SW480 (cell line): ENCODE measurements around the gene ACTL6B.
A peak's percentile ranks its signal among the peaks of the same experiment; 100 is the strongest.

ENCODE experiments used
- DNase-seq: peaks from one replicate; pipeline ENCODE4 v3.0.0-alpha.2; 2016; ENCODE audit warnings: low spot score

The ACTL6B gene

DNA sequence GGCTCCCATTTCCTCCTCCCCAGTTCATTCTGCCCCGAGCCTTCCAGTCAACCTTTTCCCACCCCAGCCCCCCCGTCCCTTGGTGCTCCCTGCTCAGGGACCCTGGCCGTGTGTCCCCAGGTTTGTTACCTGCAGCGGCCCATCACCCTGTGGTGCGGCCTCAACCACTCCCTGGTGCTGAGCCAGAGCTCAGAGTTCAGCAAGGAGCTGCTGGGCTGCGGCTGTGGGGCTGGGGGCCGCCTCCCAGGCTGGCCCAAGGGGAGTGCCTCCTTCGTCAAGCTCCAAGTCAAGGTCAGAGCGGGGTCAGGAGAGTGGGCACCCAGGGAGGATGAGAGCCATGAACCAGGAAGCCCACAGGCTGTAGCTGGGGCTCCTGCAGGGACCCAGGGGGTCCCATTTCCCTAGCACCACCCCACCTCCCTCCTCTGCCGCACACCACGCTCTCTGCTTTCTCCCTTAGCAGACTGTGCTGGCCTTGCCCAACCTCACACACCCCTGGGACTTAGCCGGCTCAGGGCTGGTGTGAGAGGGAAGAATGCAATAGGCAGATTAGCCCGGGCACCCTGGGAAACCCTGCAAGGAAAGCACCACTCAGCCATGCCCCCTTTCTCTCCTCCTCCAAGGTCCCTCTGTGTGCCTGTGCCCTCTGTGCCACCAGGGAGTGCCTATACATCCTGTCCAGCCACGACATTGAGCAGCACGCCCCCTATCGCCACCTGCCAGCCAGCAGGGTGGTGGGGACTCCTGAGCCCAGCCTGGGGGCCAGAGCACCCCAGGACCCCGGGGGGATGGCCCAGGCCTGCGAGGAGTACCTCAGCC lies 56.1 kb downstream of the ACTL6B start:
- DNase-seq = no peak

DNA sequence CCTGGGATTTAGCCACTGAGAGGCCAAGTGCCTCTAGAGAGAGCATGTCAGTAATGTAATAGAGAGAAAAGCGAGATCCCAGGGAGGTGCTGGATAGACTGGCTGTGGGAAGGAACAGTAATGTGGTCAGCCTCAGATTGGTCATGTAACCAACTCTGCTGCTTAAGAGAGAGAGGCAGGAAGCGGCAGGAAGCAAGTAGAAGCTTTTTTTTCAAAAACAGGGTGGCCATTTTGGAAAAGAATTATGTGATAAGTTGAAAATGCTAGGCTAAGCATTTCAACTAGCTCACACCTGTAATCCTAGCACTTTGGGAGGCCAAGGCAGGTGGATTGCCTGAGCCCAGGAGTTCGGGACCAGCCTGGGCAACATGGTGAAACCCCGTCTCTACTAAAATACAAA lies 57.8 kb downstream of the ACTL6B start:
- DNase-seq = peak; percentile 46

DNA sequence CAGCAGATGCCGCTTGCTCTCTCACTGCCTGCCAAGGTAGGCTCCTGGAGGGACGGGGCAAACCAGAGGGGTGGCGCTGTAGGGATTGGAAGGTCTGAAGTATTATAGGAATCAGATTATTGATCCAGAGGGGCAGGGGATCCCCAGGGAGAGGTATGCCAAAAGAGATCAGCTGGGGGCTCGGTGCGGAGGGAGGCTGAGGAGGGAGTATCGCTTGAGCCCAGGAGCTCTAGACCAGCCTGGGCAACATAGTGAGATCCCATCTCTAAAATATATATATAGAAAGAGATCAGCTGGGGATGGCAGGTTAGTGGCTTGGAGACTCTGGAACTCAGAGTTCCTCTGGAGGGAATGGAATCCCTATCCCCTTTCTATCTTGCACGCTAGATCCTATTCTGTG lies 61.1 kb downstream of the ACTL6B start:
- no peak for DNase-seq
